GM23338 (cell line): ENCODE measurements around the gene USH1G. TPM values are rescaled to one million over a fixed set of nuclear protein-coding genes. Genes with fewer than 3 reads are reported as not detected.

ENCODE experiments used
- ATAC-seq: fragments of 200-7000 bp; cut with Tn5 transposase; 3 replicates; pipeline ENCODE4 v1.9.1; 2020
- DNase-seq: peaks from one replicate; pipeline ENCODE4 v3.0.0-alpha.2; 2015; ENCODE audit warnings: low spot score
- H2AFZ ChIP-seq: fragments of 200-600 bp; sonication (generic); 2 replicates; pipeline ENCODE4 v1.8.0; 2016; ENCODE audit warnings: antibody characterized with exemption, mild to moderate bottlenecking, moderate library complexity
- H3F3A ChIP-seq: fragments of 200-600 bp; sonication (generic); replicated peaks from 2 replicates; pipeline ENCODE4 v1.8.0; 2017; ENCODE audit warnings: antibody characterized with exemption, mixed run types, low read depth
- H3K27ac ChIP-seq: fragments of 200-600 bp; sonication (generic); 2 replicates; pipeline ENCODE4 v1.6.1; 2016; ENCODE audit warnings: low read depth
- H3K27me3 ChIP-seq: fragments of 200-600 bp; sonication (generic); 2 replicates; pipeline ENCODE4 v1.8.0; 2016; ENCODE audit warnings: mild to moderate bottlenecking, mixed run types, moderate library complexity; ENCODE audit not compliant: insufficient read depth
- H3K36me3 ChIP-seq: fragments of 200-600 bp; sonication (generic); 2 replicates; pipeline ENCODE4 v1.8.0; 2016; ENCODE audit warnings: mild to moderate bottlenecking; ENCODE audit not compliant: insufficient read depth
- H3K4me1 ChIP-seq: fragments of 200-600 bp; sonication (generic); 2 replicates; pipeline ENCODE4 v1.8.0; 2016; ENCODE audit warnings: mild to moderate bottlenecking, moderate library complexity; ENCODE audit not compliant: insufficient read depth
- H3K4me2 ChIP-seq: fragments of 200-600 bp; sonication (generic); 2 replicates; pipeline ENCODE4 v1.7.1; 2017; ENCODE audit warnings: mixed run types
- H3K4me3 ChIP-seq: fragments of 200-600 bp; sonication (generic); 2 replicates; pipeline ENCODE4 v1.6.1; 2016; ENCODE audit warnings: mixed run types
- H3K79me2 ChIP-seq: fragments of 200-600 bp; sonication (generic); replicated peaks from 2 replicates; pipeline ENCODE4 v1.8.0; 2017; ENCODE audit warnings: mild to moderate bottlenecking; ENCODE audit not compliant: insufficient read depth
- H3K9me2 ChIP-seq: fragments of 200-600 bp; sonication (generic); 2 replicates; pipeline ENCODE4 v1.8.0; 2017; ENCODE audit not compliant: insufficient read depth
- H4K20me1 ChIP-seq: fragments of 200-600 bp; sonication (generic); replicated peaks from 2 replicates; pipeline ENCODE4 v1.8.0; 2017; ENCODE audit warnings: mild to moderate bottlenecking; ENCODE audit not compliant: insufficient read depth
- H3K27ac Mint-ChIP-seq: 2 replicates; pipeline ENCODE4 v1.8.0; 2020; ENCODE audit warnings: inconsistent platforms, mild to moderate bottlenecking, moderate library complexity, mixed read lengths
- H3K27me3 Mint-ChIP-seq: 3 replicates; pipeline ENCODE4 v1.8.0; 2022; ENCODE audit warnings: low read depth, mild to moderate bottlenecking, moderate library complexity, mixed read lengths, inconsistent platforms; ENCODE audit not compliant: insufficient read depth, poor library complexity
- H3K36me3 Mint-ChIP-seq: 3 replicates; pipeline ENCODE4 v1.8.0; 2021; ENCODE audit warnings: low read depth, mild to moderate bottlenecking, inconsistent platforms, moderate library complexity, mixed read lengths
- H3K4me1 Mint-ChIP-seq: 3 replicates; pipeline ENCODE4 v1.8.0; 2020; ENCODE audit warnings: mild to moderate bottlenecking, inconsistent platforms, mixed read lengths
- H3K4me3 Mint-ChIP-seq: 3 replicates; pipeline ENCODE4 v1.8.0; 2021; ENCODE audit warnings: moderate library complexity, mild to moderate bottlenecking, inconsistent platforms, mixed read lengths
- H3K9me3 Mint-ChIP-seq: 3 replicates; pipeline ENCODE4 v1.8.0; 2020; ENCODE audit warnings: moderate library complexity, mild to moderate bottlenecking, inconsistent platforms, mixed read lengths
- CREB1 ChIP-seq: fragments of 250-450 bp; sonication (Bioruptor Pico); IDR thresholded peaks from 2 replicates; pipeline ENCODE4 v1.5.0; 2020; ENCODE audit warnings: low read depth, mild to moderate bottlenecking, moderate library complexity
- EZH2 ChIP-seq: fragments of 200-600 bp; sonication (generic); IDR thresholded peaks from one replicate; pipeline ENCODE4 v1.8.0; 2017; ENCODE audit warnings: antibody characterized with exemption, mild to moderate bottlenecking, low read depth; ENCODE audit not compliant: unreplicated experiment
- EZH2phosphoT487 ChIP-seq: fragments of 200-600 bp; sonication (generic); IDR thresholded peaks from one replicate; pipeline ENCODE4 v1.8.1; 2018; ENCODE audit warnings: antibody characterized with exemption; ENCODE audit not compliant: unreplicated experiment
- POLR2AphosphoS5 ChIP-seq: IDR thresholded peaks from 2 replicates; pipeline ENCODE4 v1.6.1; 2016; ENCODE audit warnings: antibody characterized with exemption, low read depth
- REST ChIP-seq: IDR thresholded peaks from one replicate; pipeline ENCODE4 v1.6.1; 2018; ENCODE audit warnings: antibody characterized with exemption; ENCODE audit not compliant: unreplicated experiment
- STAT1 ChIP-seq: IDR thresholded peaks from one replicate; pipeline ENCODE4 v1.6.1; 2016; ENCODE audit warnings: antibody characterized with exemption; ENCODE audit not compliant: unreplicated experiment
- ZNF331 ChIP-seq: fragments of 250-450 bp; sonication (Bioruptor Pico); IDR thresholded peaks from 2 replicates; pipeline ENCODE4 v1.5.0; 2020; ENCODE audit warnings: low read depth, mild to moderate bottlenecking, moderate library complexity
- polyA plus RNA-seq: library from polyadenylated mRNA; unstranded; fragments of >200 nt; fragmentation: Nextera tagmentation; extraction: Ambion mirVana; gene quantifications from 2 replicates; pipeline ENCODE4 v1.2.1, GENCODE V29; 2016
- total RNA-seq: library from RNA; depleted of rRNA; stranded (reverse); fragments of >200 nt; shearing (Covaris generic); gene quantifications from 2 replicates; pipeline ENCODE4 v1.2.3, GENCODE V29; 2014
- TF ChIP-seq, protein P1 (sequence below), 2 experiments: fragments of 200-600 bp in 1 of 2; sonication (generic) in 1 of 2; conservative IDR thresholded peaks; 2 replicates each; pipeline versions ENCODE4 v1.5.1 to v1.6.1; 2016 to 2017; ENCODE audit warnings: antibody characterized with exemption in 2 of 2, low read depth in 2 of 2, mild to moderate bottlenecking in 2 of 2, moderate library complexity in 1 of 2
- TF ChIP-seq, protein P2 (sequence below): fragments of 250-450 bp; sonication (Bioruptor Pico); IDR thresholded peaks from 2 replicates; pipeline ENCODE4 v1.5.0; 2020; ENCODE audit warnings: mild to moderate bottlenecking, moderate library complexity

The USH1G gene
- total and polyA plus RNA-seq, 2 experiments from 2014 or later: 0.34 to 1.7 TPM

DNA sequence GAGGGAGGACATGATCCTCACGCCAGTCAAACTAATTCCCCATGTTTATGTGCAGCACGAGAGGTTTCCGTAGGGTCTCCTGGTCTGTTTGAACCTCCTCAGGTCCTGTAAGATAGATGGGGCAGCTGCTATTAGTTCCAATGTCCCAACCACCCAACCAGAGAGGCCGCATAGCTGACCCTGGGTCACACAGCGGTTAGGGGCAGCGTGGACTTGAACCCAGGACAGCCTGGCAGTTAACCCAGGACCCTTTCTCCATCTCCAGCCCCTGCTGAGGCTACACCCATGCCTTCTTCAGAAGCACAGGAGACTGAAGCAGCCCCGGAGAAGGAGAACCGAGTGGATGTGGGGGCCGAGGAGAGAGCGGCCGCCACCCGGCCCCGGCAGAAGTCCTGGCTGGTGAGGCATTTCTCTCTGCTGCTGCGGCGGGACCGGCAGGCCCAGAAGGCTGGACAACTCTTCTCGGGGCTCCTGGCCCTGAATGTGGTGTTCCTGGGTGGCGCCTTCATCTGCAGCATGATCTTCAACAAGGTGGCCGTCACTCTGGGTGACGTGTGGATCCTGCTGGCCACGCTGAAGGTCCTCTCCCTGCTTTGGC is 18.2 kb upstream of the USH1G start:
- Mint-ChIP-seq H3K4me3 (no peak overlapping the region), H3K27me3 (peaks cover 43% of the 10 kb centered on the region), H3K9me3 (no peaks in the 10 kb centered on the region), H3K4me1 (peaks cover 11% of the 10 kb centered on the region), H3K27ac (no peak overlapping the region), H3K36me3 (no peaks in the 10 kb centered on the region)
- Histone ChIP-seq H3K4me3 (no peak overlapping the region), H2AFZ (no peak overlapping the region), H3K27ac (no peak overlapping the region), H3K4me1 (0 out of 2 replicates have a peak, but pooled peaks cover 4% of the 10 kb centered on the region), H3K36me3 (no peaks in the 10 kb centered on the region), H4K20me1 (no peaks in the 10 kb centered on the region), H3K9me2 (no peaks in the 10 kb centered on the region), H3K79me2 (no peaks in the 10 kb centered on the region), H3F3A (no peaks in the 10 kb centered on the region), H3K4me2 (no peak overlapping the region), H3K27me3 (peaks cover 36% of the 10 kb centered on the region)
- TF ChIP-seq, protein P1, sequence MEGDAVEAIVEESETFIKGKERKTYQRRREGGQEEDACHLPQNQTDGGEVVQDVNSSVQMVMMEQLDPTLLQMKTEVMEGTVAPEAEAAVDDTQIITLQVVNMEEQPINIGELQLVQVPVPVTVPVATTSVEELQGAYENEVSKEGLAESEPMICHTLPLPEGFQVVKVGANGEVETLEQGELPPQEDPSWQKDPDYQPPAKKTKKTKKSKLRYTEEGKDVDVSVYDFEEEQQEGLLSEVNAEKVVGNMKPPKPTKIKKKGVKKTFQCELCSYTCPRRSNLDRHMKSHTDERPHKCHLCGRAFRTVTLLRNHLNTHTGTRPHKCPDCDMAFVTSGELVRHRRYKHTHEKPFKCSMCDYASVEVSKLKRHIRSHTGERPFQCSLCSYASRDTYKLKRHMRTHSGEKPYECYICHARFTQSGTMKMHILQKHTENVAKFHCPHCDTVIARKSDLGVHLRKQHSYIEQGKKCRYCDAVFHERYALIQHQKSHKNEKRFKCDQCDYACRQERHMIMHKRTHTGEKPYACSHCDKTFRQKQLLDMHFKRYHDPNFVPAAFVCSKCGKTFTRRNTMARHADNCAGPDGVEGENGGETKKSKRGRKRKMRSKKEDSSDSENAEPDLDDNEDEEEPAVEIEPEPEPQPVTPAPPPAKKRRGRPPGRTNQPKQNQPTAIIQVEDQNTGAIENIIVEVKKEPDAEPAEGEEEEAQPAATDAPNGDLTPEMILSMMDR (conservative IDR thresholded peaks at IDR 0.05; ENCODE audit: low read depth in 2 of 2): no peak
- TF ChIP-seq EZH2phosphoT487 (no peak), POLR2AphosphoS5 (no peak), ZNF331 (CRISPR knock-in tag) (no peak), REST (no peak)
- ATAC-seq (no peak), DNase-seq (no peak)

DNA sequence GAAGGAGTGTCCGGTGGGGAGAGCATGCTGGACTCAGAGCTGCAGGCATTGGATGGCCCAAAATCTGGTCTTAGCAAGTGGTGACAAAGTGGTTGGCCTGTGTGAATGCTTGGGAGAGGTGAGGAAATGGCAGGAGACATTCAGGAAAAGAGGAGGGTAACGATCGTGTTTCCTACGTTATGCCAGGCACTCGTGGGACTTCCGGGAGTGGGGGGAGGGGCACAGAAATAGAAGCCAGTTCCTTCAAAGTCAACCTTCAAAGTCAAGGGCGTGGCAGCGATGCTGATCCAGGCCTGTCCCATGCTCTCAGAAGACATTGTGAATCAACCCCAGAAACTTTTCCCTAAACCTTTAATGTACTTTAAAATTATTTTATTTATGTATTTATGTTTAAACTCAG is 16.5 kb upstream of the USH1G start:
- Mint-ChIP-seq H3K4me3 (no peak overlapping the region; the same call in 2 of the 3 replicates), H3K27me3 (peaks cover 58% of the 10 kb centered on the region)
- ATAC-seq: no peak
- TF ChIP-seq POLR2AphosphoS5 (no peak), STAT1 (no peak), CREB1 (no peak), EZH2 (no peak), EZH2phosphoT487 (no peak), ZNF331 (CRISPR knock-in tag) (no peak)
- TF ChIP-seq, protein P2, sequence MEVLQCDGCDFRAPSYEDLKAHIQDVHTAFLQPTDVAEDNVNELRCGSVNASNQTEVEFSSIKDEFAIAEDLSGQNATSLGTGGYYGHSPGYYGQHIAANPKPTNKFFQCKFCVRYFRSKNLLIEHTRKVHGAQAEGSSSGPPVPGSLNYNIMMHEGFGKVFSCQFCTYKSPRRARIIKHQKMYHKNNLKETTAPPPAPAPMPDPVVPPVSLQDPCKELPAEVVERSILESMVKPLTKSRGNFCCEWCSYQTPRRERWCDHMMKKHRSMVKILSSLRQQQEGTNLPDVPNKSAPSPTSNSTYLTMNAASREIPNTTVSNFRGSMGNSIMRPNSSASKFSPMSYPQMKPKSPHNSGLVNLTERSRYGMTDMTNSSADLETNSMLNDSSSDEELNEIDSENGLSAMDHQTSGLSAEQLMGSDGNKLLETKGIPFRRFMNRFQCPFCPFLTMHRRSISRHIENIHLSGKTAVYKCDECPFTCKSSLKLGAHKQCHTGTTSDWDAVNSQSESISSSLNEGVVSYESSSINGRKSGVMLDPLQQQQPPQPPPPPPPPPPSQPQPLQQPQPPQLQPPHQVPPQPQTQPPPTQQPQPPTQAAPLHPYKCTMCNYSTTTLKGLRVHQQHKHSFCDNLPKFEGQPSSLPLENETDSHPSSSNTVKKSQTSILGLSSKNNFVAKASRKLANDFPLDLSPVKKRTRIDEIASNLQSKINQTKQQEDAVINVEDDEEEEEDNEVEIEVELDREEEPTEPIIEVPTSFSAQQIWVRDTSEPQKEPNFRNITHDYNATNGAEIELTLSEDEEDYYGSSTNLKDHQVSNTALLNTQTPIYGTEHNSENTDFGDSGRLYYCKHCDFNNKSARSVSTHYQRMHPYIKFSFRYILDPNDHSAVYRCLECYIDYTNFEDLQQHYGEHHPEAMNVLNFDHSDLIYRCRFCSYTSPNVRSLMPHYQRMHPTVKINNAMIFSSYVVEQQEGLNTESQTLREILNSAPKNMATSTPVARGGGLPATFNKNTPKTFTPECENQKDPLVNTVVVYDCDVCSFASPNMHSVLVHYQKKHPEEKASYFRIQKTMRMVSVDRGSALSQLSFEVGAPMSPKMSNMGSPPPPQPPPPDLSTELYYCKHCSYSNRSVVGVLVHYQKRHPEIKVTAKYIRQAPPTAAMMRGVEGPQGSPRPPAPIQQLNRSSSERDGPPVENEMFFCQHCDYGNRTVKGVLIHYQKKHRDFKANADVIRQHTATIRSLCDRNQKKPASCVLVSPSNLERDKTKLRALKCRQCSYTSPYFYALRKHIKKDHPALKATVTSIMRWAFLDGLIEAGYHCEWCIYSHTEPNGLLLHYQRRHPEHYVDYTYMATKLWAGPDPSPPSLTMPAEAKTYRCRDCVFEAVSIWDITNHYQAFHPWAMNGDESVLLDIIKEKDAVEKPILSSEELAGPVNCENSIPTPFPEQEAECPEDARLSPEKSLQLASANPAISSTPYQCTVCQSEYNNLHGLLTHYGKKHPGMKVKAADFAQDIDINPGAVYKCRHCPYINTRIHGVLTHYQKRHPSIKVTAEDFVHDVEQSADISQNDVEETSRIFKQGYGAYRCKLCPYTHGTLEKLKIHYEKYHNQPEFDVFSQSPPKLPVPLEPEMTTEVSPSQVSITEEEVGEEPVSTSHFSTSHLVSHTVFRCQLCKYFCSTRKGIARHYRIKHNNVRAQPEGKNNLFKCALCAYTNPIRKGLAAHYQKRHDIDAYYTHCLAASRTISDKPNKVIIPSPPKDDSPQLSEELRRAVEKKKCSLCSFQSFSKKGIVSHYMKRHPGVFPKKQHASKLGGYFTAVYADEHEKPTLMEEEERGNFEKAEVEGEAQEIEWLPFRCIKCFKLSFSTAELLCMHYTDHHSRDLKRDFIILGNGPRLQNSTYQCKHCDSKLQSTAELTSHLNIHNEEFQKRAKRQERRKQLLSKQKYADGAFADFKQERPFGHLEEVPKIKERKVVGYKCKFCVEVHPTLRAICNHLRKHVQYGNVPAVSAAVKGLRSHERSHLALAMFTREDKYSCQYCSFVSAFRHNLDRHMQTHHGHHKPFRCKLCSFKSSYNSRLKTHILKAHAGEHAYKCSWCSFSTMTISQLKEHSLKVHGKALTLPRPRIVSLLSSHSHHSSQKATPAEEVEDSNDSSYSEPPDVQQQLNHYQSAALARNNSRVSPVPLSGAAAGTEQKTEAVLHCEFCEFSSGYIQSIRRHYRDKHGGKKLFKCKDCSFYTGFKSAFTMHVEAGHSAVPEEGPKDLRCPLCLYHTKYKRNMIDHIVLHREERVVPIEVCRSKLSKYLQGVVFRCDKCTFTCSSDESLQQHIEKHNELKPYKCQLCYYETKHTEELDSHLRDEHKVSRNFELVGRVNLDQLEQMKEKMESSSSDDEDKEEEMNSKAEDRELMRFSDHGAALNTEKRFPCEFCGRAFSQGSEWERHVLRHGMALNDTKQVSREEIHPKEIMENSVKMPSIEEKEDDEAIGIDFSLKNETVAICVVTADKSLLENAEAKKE (CRISPR knock-in tag): no peak

More for the DNA sequence above, 16.5 kb upstream of the USH1G start:
- Histone ChIP-seq H3K27me3 (peaks cover 53% of the 10 kb centered on the region), H3K36me3 (no peaks in the 10 kb centered on the region), H3K9me2 (no peaks in the 10 kb centered on the region), H3K27ac (no peak overlapping the region), H2AFZ (no peak overlapping the region), H3K4me2 (no peak overlapping the region), H3K79me2 (no peaks in the 10 kb centered on the region), H3K4me1 (0 out of 2 replicates have a peak, but pooled peaks cover 4% of the 10 kb centered on the region), H4K20me1 (no peaks in the 10 kb centered on the region), H3F3A (no peaks in the 10 kb centered on the region), H3K4me3 (no peak overlapping the region)
- no peaks in the 10 kb centered on the region for H3K36me3 Mint-ChIP-seq
- peaks cover 14% of the 10 kb centered on the region for H3K4me1 Mint-ChIP-seq
- no peak overlapping the region for H3K27ac Mint-ChIP-seq
- no peaks in the 10 kb centered on the region for H3K9me3 Mint-ChIP-seq
- no peak for DNase-seq
